Caco-2 (cell line): ENCODE measurements around the gene SELPLG. TPM values are rescaled to one million over a fixed set of nuclear protein-coding genes. Genes with fewer than 3 reads are reported as not detected.
A peak's percentile ranks its signal among the peaks of the same experiment; 100 is the strongest.

Experiments used
- BruUV-seq: library from RNA; stranded (reverse); fragments of 400-500 nt; replicated peaks from 2 replicates; lab custom pipeline; 2021; lab: Mats Ljungman, UMichigan
- CTCF ChIA-PET: fragments of 300-600 bp; sonication (Branson Sonifier 250); formaldehyde crosslinking; loops from one replicate; lab custom pipeline; 2022; ENCODE audit warnings: antibody characterized with exemption; lab: Charles Lee
- POLR2A ChIA-PET: fragments of 300-600 bp; sonication (Branson Sonifier 250); formaldehyde crosslinking; loops from one replicate; lab custom pipeline; 2022; ENCODE audit warnings: antibody characterized with exemption; lab: Charles Lee
- DNase-seq, 2 experiments: peaks; one replicate each; pipeline versions ENCODE4 v3.0.0 to v3.0.0-alpha.2; 2020 to 2022
- H3K27me3 ChIP-seq: replicated peaks from 2 replicates; pipeline ENCODE4 v1.6.0; 2011; ENCODE audit warnings: low read length; ENCODE audit not compliant: control insufficient read depth, insufficient read depth
- H3K36me3 ChIP-seq: 2 replicates; pipeline ENCODE4 v1.5.1; 2011; ENCODE audit warnings: low read length; ENCODE audit not compliant: control insufficient read depth, insufficient read depth
- H3K4me1 ChIP-seq: fragments of 250-450 bp; sonication (Bioruptor Pico); 2 replicates; pipeline ENCODE4 v1.5.1; 2020; ENCODE audit warnings: mild to moderate bottlenecking
- H3K4me3 ChIP-seq: 2 replicates; pipeline ENCODE4 v1.5.1; 2011; ENCODE audit warnings: low read depth, mild to moderate bottlenecking, control low read depth, low read length
- H3K9me3 ChIP-seq: fragments of 250-450 bp; sonication (Bioruptor Pico); 2 replicates; pipeline ENCODE4 v1.5.1; 2020; ENCODE audit warnings: mild to moderate bottlenecking, moderate library complexity
- H3K27ac Mint-ChIP-seq: one replicate; pipeline ENCODE4 v1.8.0; 2022; ENCODE audit warnings: mixed read lengths; ENCODE audit not compliant: unreplicated experiment
- H3K27me3 Mint-ChIP-seq: one replicate; pipeline ENCODE4 v1.8.0; 2022; ENCODE audit warnings: mixed read lengths; ENCODE audit not compliant: insufficient read depth, unreplicated experiment
- H3K36me3 Mint-ChIP-seq: one replicate; pipeline ENCODE4 v1.8.0; 2022; ENCODE audit warnings: mild to moderate bottlenecking, mixed read lengths; ENCODE audit not compliant: insufficient read depth, unreplicated experiment
- H3K4me1 Mint-ChIP-seq: one replicate; pipeline ENCODE4 v1.8.0; 2022; ENCODE audit warnings: low read depth, mixed read lengths; ENCODE audit not compliant: unreplicated experiment
- H3K4me3 Mint-ChIP-seq: one replicate; pipeline ENCODE4 v1.8.0; 2022; ENCODE audit warnings: mild to moderate bottlenecking, moderate library complexity, mixed read lengths; ENCODE audit not compliant: unreplicated experiment
- H3K9me3 Mint-ChIP-seq: one replicate; pipeline ENCODE4 v1.8.0; 2022; ENCODE audit warnings: mixed read lengths; ENCODE audit not compliant: unreplicated experiment
- intact Hi-C: fragments of 100-400 bp; cut with micrococcal nuclease; formaldehyde crosslinking; loops from one replicate; pipeline ENCODE4 v1.10.0; 2022; ENCODE audit not compliant: unreplicated experiment
- total RNA-seq: library from RNA; stranded (reverse); gene quantifications from 2 replicates; pipeline ENCODE4 v1.2.3, GENCODE V29; 2022
- TF ChIP-seq, protein P1 (sequence below), 2 experiments: fragments of 200-600 bp in 1 of 2; IDR thresholded peaks; 1 replicate in 1 of 2; 2 replicates in 1 of 2; pipeline versions ENCODE4 v1.5.1 to v1.8.0; 2011 to 2022; ENCODE audit warnings: antibody characterized with exemption in 1 of 2, control low read depth in 1 of 2, inconsistent platforms in 1 of 2, low read depth in 1 of 2, low read length in 1 of 2, mild to moderate bottlenecking in 1 of 2, moderate library complexity in 1 of 2; ENCODE audit not compliant: insufficient read depth in 1 of 2, severe bottlenecking in 1 of 2, unreplicated experiment in 1 of 2

Gene SELPLG
- total RNA-seq, 1 experiment from 2014 or later: 0.23 TPM

- H3K27me3 ChIP-seq: no peaks in the 10 kb centered on the region
- Mint-ChIP-seq H3K4me1 (no peaks in the 10 kb centered on the region), H3K36me3 (no peaks in the 10 kb centered on the region), H3K9me3 (no peaks in the 10 kb centered on the region), H3K27ac (no peak overlapping the region), H3K4me3 (no peak overlapping the region), H3K27me3 (peaks cover 6% of the 10 kb centered on the region)
- H3K4me3 ChIP-seq: no peak overlapping the region
- H3K4me1 ChIP-seq: no peaks in the 10 kb centered on the region
- no TSS peak for BruUV-seq
- no peaks in the 10 kb centered on the region for H3K9me3 ChIP-seq
- ChIA-PET CTCF (no interaction called here), POLR2A (no interaction called here)
- DNase-seq: peak in 1 of 2 experiments; percentile 32
- intact Hi-C loops: no loop called here
- TF ChIP-seq, protein P1, sequence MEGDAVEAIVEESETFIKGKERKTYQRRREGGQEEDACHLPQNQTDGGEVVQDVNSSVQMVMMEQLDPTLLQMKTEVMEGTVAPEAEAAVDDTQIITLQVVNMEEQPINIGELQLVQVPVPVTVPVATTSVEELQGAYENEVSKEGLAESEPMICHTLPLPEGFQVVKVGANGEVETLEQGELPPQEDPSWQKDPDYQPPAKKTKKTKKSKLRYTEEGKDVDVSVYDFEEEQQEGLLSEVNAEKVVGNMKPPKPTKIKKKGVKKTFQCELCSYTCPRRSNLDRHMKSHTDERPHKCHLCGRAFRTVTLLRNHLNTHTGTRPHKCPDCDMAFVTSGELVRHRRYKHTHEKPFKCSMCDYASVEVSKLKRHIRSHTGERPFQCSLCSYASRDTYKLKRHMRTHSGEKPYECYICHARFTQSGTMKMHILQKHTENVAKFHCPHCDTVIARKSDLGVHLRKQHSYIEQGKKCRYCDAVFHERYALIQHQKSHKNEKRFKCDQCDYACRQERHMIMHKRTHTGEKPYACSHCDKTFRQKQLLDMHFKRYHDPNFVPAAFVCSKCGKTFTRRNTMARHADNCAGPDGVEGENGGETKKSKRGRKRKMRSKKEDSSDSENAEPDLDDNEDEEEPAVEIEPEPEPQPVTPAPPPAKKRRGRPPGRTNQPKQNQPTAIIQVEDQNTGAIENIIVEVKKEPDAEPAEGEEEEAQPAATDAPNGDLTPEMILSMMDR (IDR thresholded peaks at IDR 0.05; ENCODE audit: insufficient read depth in 1 of 2, low read depth in 1 of 2, low read length in 1 of 2, severe bottlenecking in 1 of 2, unreplicated experiment in 1 of 2): no peak
- no peaks in the 10 kb centered on the region for H3K36me3 ChIP-seq
Observed at GRCh38 chr12:108611884-108612415, 21.7 kb downstream of the SELPLG start.

DNA sequence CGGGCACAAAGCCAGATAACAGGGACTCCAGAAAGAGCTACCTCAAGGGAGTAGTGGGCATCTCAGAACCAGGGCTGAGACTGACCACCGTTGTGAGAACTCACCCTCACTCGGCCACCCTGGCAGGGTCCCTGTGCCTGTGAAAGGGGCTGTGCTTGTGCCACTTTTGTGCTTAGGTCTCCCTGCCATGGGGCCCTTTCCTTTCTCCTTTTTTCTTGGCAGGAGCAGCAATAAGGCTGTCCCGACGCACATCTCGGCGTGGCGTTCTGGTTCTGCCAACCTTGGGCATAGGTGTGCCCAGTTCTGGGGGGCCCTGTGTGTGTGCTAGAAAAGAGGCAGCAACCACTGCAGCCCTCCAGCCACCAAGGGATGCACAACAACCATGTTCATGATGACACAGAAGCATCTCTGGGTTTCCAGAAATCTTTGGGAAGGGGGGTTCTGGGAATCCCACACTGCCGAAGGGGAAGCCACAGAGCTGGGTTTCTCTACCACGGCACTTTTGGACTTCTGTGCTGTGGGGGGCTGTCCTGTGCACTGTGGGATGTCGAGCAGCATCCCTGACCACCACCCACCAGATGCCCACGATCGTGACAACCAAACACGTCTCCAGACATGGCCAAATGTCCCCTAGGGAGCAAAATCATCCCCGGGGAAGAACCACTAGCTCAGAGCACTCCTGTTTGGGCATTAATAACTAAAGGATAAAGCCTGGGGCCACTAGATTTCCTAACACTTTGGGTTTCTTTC, 22.7 kb downstream of the SELPLG start:
- H3K4me3 Mint-ChIP-seq: no peak overlapping the region
- intact Hi-C loops: no loop called here
- no peaks in the 10 kb centered on the region for H3K36me3 ChIP-seq
- POLR2A ChIA-PET: no interaction called here
- no peak overlapping the region for H3K27ac Mint-ChIP-seq
- no peaks in the 10 kb centered on the region for H3K9me3 Mint-ChIP-seq
- no peaks in the 10 kb centered on the region for H3K4me1 Mint-ChIP-seq
- CTCF ChIA-PET: no interaction called here
- H3K36me3 Mint-ChIP-seq: no peaks in the 10 kb centered on the region
- no TSS peak for BruUV-seq
- TF ChIP-seq, protein P1 (IDR thresholded peaks at IDR 0.05; ENCODE audit: insufficient read depth in 1 of 2, low read depth in 1 of 2, low read length in 1 of 2, severe bottlenecking in 1 of 2, unreplicated experiment in 1 of 2): no peak
- no peaks in the 10 kb centered on the region for H3K27me3 ChIP-seq
- DNase-seq: no peak
- H3K9me3 ChIP-seq: no peaks in the 10 kb centered on the region
- H3K4me3 ChIP-seq: no peak overlapping the region
- H3K27me3 Mint-ChIP-seq: peaks cover 6% of the 10 kb centered on the region
- no peaks in the 10 kb centered on the region for H3K4me1 ChIP-seq

DNA sequence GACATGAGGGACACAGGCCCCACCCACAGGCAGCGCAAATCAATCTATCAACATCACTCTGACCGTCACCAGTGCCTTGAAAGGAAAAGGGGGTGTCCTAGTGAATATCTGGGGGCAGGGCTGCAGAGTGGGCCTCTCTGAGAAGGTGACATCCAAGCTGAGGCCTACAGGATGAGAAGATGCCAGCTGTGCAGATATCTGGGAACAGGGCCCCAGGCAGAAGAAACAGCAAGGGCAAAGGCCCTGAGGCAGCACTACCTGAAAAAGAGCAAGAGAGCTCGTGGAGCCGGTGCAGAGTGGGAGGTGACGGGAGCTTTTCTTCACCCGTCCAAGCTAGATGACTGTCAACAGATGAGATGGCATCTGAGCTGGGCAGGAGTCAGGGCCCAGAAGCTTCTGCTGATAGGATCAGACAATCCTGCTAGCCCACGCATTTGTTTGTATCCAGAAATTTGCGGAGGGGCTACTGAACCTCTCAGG, 23.3 kb downstream of the SELPLG start:
- Histone ChIP-seq H3K9me3 (no peaks in the 10 kb centered on the region), H3K27me3 (no peaks in the 10 kb centered on the region), H3K4me3 (no peak overlapping the region), H3K4me1 (no peaks in the 10 kb centered on the region), H3K36me3 (no peaks in the 10 kb centered on the region)
- BruUV-seq: no TSS peak
- H3K4me1 Mint-ChIP-seq: no peaks in the 10 kb centered on the region
- CTCF ChIA-PET: no interaction called here
- intact Hi-C loops: no loop called here
- H3K36me3 Mint-ChIP-seq: no peaks in the 10 kb centered on the region
- no peak overlapping the region for H3K4me3 Mint-ChIP-seq
- H3K27ac Mint-ChIP-seq: no peak overlapping the region
- H3K27me3 Mint-ChIP-seq: peaks cover 6% of the 10 kb centered on the region
- POLR2A ChIA-PET: no interaction called here
- TF ChIP-seq, protein P1 (IDR thresholded peaks at IDR 0.05; ENCODE audit: insufficient read depth in 1 of 2, low read depth in 1 of 2, low read length in 1 of 2, severe bottlenecking in 1 of 2, unreplicated experiment in 1 of 2): no peak
- H3K9me3 Mint-ChIP-seq: no peaks in the 10 kb centered on the region
- DNase-seq: no peak
